A172 (cell line): Measurements from ENCODE around the gene JUNB. TPM values are rescaled to one million over a fixed set of nuclear protein-coding genes. Genes with fewer than 3 reads are reported as not detected.
"Not testable (repeated sequence)": the region's sequence is repeated elsewhere in the genome, so short reads cannot be mapped to it uniquely, and the experiment has no call there.

ENCODE experiments used
- DNase-seq: peaks from one replicate; pipeline ENCODE4 v3.0.0-alpha.2; 2015; ENCODE audit warnings: low spot score
- total RNA-seq: library from RNA; depleted of rRNA; stranded (reverse); fragments of >200 nt; shearing (Covaris generic); gene quantifications from 2 replicates; pipeline ENCODE4 v1.2.3, GENCODE V29; 2014

Gene JUNB
- total RNA-seq, 1 experiment from 2014 or later = 85.7 TPM

- no peak for DNase-seq
Observed at GRCh38 chr19:12804051-12804450, 12.8 kb downstream of the JUNB start.

GRCh38 chr19:12806242-12807081 lies 15.2 kb downstream of the JUNB start, which contains the start of gene RNASEH2A:
Gene RNASEH2A, plus strand, starts transcription at chr19:12806584. Its CDS starts 90 bp downstream, at chr19:12806674.
- peak; percentile 81 for DNase-seq

DNA sequence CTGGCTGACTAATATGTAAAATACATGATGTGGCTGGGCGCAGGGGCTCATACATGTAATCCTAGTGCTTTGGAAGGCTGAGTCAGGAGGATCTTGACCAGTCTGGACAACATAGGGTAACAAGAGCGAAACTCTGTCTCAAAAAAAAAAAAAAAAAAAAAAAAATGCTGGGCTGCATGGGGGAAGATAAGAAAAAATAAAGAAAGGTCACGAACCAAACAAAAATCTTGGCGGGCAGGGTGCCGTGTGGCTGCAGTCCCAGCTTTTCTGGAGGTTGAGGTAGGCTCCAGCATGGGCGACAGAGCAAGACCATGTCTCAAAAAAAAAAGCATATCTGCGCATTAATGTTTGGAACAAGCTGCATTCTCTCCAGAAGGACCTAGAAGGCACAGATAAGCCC lies 23.8 kb downstream of the JUNB start:
- no peak for DNase-seq

DNA sequence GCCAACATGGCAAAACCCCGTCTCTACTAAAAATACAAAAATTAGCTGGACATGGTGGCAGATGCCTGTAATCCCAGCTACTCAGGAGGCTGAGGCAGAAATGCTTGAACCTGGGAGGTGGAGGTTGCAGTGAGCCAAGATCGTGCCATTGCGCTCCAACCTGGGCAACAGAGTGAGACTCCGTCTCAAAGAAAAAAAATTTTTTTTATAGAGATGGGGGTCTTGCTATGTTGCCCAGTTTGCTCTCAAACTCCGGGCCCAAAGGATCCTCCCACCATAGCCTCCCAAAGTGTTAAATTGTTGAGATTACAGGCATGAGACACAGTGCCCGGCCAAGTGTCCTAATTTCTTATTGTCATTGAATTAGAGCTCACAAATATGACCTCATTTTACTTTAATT lies 25.9 kb downstream of the JUNB start:
- not testable (repeated sequence) for DNase-seq

DNA sequence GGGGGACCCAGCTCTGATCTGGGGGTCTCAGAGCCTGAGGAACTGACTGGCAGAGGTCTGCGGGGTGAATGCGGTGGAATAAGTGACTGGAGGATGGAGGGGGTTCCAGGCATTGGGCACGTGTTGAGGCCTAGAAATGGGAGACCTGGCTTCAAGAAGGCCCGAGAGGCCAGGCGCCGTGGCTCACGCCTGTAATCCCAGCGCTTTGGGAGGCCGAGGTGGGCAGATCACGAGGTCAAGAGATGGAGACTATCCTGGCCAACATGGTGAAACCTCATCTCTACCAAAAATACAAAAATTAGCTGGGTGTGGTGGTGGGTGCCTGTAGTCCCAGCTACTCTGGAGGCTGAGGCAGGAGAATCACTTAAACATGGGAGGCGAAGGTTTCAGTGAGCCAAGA lies 26.5 kb downstream of the JUNB start:
- DNase-seq = not testable (repeated sequence)

DNA sequence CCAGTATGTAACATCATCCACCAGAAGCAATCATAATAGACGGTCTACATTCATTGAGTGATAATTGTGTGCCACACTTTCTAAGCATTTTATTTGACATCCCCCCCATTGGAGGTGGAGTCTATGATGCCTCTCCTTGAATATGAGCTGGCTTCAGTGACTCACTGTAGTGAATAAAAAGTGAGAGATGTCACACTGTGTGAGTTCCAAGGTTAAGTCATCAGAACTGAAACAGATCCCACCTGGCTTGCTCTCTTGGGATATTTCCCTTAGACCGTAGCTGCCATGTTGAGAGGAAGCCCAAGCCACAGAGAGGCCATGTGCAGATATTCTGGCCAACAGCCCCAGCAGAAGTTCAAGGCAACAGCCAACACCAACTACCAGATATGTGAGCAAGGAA lies 30.5 kb downstream of the JUNB start:
- DNase-seq = peak; percentile 48

DNA sequence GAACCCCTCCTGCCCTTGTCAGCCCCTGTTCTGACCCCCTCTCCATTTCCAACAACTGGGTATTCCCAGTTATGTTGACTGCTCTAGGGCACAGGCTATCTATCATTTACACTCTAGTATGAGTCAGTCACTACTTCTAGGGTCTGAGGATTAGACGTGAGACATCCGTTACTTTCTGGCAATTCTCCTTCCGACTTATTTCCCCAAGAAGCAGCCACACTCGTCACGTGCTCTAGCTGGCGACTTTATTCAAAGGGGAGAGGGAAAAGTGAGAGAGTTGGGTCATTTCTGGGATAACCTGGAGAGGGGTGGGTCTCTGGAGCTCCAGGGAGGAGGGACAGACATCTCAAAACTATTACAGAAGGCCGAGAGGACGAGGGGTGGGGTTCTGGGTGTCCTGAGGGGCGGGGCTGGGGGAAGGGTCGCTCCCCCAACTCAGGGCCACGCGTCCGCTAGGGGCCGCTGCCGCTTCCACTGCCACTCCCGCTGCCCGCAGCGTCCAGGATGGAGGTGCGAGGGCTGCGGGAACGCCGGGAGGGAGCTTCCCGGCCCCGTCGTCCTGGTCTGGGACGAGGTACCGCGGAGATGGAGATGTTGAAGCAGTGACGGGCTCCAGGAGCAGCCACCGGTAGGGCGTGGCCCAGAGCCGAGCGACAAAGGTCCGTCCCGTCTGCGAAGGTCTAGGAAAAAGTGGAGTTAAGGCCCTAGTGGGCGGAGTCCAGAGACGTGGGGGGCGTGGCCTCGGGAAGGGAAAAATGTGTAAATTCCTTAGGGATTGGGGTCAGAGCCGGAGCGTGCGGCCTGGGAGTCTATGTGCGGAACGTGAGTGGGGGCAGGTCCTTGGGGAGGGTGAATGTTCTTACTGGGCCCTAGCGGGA lies 34.2 kb downstream of the JUNB start:
- peak; percentile 40 for DNase-seq

DNA sequence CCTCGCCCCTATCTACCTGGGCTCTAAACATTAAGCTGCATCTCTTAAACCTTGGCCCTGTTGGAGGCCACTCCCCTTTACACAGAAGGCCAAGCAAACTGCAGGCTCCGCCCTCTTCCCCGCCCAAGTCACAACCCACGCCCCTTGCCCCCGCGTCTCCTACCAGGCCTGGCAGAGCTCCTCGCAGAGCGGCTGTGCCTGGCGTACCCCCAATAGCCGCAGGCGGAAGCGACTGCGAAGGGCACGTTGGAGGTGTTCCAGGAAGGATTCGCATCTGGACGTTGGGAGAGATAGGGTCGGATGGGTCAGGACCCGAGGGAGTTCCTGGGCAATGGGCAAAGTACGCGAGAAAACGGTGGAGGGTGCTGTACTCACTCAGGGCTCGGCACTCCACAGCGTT lies 37.2 kb downstream of the JUNB start:
- no peak for DNase-seq

GRCh38 chr19:12833418-12833737 lies 42.1 kb downstream of the JUNB start:
- no peak for DNase-seq

GRCh38 chr19:12833738-12834565 lies 42.7 kb downstream of the JUNB start:
- DNase-seq = no peak

DNA sequence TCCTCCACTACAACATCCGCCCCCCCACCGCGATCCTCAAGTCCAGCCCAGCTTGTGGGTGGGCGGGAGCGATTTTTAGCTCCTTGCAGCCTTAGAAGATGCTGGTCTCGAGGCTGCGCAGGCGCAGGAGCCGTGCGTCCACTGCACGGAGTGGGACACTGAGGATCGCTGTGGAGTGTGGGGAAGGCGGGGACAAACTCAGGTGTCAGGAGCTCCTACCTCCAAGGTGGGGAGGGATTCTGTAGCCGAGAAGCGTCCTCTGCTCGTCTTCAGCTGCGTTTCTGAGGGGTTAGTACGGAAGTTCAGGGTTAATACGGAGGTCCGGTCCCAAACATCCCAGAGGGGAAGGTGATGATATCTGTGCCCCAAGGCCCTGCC lies 43.3 kb downstream of the JUNB start, which contains the start of gene RTBDN:
Gene RTBDN, minus strand, starts transcription at position 14 of the 378 bp plus-strand sequence. CDS start 4,600 bp downstream, outside the sequence.
- DNase-seq = no peak

DNA sequence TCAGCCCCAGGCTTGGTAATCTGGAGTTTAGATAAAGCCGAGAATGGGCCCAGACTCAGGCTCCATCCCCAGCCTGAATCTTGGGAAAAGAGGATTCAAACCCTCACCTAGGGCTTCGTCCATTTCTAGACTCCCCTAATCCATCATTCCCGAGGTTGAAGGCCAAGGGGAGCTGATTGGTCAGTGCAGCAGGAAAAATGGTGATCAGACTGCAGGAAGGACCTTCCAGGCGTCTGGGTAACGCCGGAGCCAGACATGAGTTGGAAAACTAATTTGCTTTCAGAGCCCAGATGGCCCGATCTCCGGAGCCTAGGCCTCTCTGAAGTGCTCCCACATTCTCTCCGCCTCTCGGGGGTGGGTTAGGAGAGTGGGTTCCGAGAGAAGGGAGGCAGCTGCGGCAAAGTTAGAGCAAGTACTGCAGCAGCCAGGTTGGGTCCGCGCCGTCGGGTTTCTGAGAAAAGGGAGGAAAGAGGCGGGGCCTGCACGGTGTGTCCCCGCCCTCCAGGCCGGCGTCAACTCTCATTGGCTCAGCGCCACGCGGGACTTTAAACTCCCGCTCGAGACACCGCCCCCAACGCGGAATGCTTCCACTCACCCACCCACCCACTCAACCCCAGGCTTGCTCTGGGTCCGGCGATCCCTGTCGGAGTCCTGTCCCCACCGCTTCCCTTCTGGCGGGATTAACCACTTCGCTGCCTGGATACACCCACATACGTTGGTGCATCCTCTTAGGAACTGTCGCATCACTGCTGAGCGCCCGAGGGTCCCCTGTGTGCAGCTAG lies 43.9 kb downstream of the JUNB start:
- DNase-seq = no peak

GRCh38 chr19:12836529-12836863 lies 45.2 kb downstream of the JUNB start:
- DNase-seq = no peak

DNA sequence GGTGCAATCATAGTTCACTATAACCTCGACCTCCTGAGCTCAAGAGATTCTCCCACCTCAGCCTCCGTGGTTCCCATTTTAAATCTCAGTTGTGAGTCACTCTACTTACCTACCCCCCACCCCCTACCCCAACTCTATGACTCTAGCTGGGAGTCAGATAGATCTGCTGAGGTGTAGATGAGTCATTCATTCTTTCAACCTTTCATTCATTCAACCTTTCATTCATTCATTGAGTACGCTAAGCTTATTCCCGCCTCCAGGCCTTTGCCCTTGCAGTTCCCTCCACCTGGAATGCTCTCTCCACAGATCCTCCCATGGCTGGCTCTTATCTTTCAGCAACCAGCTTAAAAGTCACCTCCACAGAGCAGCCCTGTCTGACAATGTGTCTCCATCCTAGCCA lies 45.9 kb downstream of the JUNB start:
- no peak for DNase-seq

DNA sequence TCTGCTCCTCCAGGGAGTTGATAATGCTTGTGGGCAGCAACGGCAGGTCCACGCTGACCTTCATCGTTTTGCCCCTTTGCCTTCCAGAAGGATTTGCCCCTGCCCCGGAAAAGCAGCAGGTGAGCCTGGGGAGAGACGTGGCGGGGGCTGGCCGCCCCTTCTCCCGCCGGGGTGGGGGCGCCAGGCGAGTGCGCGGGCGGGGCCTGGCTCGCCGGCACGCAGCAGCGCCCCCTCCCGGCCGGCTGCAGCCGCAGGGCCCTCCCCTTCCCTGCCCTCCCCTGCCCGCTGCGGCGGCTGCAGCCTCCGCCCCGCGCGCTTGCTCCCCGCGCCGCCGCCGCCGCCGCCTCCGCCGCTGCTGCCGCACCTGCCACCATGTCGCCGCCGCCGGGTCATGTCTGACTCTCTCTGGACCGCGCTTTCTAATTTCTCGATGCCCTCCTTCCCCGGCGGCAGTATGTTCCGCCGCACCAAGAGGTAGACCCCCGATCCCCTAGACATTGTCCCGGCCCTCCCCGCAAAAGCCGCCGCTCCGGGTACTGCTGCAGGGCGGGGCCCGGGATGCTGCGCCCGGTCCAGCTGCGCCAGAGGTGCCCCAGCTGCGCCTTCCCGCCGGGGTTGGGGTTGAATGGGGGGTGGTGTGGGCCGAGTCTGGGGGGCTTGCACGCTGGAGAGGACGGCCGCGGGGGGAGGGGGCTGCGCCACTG lies 47.0 kb downstream of the JUNB start, which contains the start of gene MAST1:
Gene MAST1, plus strand, starts transcription at position 334 of the 704 bp plus-strand sequence. Its CDS starts 58 bp downstream, at position 392.
- DNase-seq = no peak

- no peak for DNase-seq
Observed at GRCh38 chr19:12838886-12839756, 47.8 kb downstream of the JUNB start.

- peak; percentile 57 for DNase-seq
Observed at GRCh38 chr19:12840091-12841079, 49.1 kb downstream of the JUNB start.

DNA sequence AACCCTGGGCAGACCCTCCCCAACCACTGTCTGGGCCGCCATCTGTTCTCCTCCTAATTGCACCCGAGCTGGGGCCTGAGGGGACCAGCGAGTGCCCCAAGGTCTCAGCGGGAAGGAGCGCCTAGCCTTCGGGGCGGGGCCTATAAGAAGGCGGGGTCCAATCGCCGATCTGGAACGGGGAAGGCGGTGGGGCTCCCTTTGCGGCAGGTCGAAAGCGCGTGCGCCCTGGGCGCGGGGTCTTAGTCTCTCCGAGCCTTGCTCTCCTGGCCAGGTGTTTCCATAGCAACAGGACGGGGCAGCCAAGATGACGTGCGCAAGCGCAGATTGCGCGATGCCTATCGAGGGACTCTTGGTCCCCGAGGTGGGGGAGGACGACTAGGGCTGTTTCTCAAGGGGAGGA lies 49.8 kb downstream of the JUNB start:
- no peak for DNase-seq
